GOT3 (cell line): Measurements from ENCODE around the gene C8B.

Experiments
- DNase-seq: peaks from one replicate; lab custom pipeline; 2025; ENCODE audit warnings: mixed read lengths; lab: John Stamatoyannopoulos, UW

The C8B gene

DNA sequence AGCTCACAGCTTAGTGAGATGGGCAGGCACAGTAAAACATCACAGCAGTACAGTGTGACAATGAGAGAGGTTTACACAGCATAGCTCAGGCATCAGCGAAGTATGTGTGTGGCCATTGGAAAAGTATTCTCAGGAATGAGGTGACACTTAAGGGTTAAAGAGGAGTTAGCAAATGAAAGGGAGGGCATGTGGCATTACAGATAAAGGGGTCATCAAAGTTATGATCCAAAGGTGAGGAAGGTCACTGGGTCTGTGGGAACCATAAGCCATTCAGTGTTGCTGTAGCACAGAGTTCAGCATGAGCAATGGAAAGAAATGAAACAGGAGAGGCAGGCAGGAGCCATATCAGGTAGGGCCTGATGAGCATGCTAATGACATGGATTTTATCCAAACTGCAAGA lies 4.5 kb upstream of the C8B start:
- DNase-seq: no peak

DNA sequence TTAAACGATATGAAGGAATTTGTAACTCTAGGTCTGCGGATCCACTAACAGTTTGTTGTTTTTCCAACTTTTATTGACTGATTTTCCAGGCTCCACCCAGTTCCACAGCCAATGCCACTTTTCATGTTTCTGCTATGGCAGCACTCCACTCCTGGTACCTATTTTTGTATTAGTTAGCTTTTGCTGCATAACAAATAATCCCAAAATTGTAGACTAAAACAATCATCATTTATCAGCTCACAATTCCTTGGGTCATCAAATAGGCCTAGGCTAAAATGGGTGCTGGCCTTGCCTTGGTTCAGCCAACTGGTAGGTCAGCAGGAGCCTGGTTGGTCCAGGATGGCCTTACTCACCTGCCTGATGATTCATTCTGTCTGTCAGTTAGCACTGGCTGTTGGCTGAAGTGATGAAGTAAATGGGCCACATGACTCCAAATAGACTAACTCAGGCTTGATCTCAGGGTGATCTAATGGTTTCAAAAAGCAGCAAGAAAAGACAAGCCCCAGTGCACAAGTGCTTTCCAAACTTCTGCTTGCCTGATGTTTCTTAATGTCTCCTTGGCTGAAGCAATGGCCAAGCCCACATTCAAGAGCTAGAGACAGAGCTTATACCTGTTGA lies 3.2 kb upstream of the C8B start:
- DNase-seq: no peak

- DNase-seq: no peak
Observed at GRCh38 chr1:56967900-56968832, 2.4 kb upstream of the C8B start.

DNA sequence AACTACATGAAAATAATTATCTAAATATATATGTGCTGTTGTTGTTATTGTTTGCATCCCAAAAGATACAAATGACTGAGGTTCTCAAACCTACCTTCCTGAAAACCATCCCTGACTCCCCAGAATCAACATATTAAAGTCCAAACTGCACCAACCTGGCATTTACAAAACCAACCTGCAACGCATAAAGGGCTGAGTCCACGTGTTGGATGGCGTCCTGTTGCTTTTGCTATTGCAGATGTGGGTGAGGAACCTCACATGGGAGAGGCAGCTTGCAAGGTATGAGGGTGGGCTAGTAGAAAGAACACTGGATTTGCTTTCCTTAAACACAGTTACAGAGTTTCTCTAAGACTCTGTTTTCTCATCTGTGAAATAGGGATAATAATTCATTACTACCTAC lies 1.5 kb upstream of the C8B start:
- no peak for DNase-seq

DNA sequence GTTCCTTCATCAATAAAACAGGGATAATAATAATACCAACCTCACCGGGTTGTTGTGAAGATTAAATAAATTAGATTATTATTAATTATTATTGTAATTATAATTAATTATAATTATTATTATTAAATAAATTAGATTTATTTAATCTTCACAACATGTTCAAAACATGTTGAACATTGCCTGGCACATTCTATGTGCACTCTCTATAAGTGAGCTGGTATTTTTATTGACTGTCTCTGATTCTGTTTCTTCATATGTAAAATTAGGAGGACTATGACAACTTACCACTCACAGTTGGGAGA lies 834 bp upstream of the C8B start:
- DNase-seq: no peak

DNA sequence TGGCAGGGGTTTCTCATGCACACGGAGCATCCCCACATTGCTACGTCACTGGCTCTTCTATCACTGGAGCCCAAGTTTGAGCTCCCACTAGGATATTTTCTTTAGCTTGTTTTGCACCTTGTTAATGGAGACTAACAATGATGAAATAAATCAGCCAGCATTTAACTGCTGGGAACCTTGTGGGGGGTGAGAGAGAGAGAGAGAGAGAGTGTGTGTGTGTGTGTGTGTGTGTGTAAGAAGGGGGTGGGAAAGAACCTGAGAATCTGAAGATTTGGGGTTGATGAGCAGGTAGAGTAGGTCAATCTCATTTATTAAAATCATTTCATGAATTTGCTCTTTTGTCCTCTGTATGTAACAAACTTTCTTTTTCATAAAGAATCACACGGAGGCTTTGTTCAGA lies 624 bp downstream of the C8B start:
- DNase-seq: no peak

DNA sequence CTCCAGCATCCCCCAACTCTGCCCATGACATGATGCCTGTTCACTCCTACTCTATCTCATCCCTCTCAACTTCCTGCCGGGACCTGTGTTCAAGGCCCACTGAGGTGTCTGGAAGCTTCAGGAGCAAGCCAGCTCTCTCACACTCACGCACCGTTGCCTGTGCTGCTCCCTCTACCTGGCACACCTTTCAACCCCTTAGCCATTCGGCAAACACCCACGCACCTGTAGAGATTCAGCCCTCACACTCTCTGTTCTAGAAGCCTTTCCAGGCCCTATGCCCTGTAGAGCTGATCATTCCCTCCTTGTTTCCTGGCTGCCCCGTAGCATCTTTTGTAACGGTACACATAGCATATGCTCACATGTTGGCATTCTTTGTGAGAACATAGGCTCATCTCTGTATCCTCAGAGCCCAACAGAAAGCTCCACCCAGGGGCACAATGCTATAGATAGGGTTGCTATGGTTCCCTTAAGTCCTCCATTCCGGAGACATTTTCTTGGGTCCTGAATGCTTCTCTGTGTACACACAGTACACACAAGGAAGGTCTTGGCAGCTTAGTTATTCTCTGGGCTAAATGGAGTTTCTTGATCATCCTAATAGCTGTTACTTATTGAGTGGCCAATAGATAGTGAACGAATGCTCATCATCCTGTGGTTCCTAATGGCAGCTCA lies 1.3 kb downstream of the C8B start:
- DNase-seq: no peak

DNA sequence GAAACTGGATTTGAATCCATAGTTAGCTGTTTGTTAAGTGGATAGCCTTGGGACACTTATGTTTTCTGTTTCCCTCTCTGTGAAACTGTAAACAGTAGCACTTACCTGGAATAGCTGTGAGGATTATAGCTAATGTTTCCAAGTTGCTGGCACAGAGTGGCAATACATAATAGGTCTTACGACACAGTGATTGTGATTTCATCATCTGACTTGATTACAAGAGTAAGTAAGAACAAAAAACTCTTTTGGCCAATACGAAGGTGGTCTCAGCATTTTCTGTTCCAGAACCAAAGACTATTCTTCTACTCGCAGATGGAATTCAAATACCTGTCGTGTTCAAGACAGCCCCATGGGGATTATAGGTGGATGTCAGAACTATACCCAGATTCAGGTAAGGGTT lies 2.1 kb downstream of the C8B start:
- DNase-seq: no peak

- DNase-seq: no peak
Observed at GRCh38 chr1:56961426-56961825, 4.4 kb downstream of the C8B start.

DNA sequence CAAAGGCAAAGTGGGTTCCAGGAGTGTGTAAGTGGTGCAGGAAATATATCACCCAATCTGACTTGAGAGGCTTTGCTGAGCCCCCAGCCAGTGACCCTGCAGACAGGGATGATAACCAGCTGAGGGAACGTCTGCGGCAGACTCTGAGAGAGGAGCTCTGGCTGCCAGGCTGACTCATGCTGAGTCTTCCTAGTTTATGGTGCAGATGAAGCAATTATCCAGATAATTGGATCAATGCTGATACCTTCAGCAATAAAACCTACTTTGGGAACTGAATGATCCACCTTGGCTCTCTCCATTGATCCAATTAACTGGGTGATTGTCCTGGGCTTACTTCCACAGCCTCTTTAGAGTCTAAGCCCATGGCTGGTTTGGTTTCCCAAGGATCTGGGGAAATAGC lies 7.3 kb downstream of the C8B start:
- no peak for DNase-seq

DNA sequence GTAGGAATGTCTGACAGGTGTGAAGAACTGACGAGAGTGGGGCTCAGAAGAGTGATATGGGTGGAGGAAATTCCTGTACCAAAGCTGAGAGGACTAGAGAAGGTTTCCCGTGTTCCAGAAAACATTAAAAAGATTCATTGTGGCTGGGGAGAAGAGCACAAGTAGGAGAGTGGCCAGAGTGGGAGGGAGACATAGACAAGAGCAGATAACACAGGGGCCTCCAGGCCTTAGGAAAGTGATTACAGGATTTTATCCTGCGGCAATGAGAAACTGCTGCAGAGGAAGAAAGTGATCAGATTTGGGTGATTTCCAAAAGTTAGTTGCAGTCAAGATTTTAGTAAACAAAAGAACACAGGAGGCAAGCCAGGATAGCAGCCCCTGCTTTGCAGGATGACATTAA lies 7.9 kb downstream of the C8B start:
- no peak for DNase-seq

DNA sequence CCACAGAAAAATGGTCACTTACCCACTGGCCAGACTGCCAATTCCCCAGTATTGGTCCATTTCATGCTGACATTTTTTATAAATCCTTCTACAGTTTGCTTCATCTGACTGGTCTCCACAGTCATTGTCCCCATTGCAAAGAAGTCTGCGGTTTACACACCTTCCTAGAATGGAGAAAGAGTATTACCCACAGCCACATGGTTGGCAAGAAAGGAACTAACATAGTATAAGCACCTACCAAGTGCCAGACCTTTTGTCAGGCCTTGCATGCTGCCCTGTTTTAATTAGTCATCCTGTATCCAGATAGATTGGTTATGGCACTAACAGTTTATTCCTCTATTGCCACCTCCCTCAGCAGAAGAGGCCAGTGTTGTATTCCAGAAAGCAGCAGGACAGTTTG lies 11.2 kb downstream of the C8B start:
- DNase-seq: no peak

DNA sequence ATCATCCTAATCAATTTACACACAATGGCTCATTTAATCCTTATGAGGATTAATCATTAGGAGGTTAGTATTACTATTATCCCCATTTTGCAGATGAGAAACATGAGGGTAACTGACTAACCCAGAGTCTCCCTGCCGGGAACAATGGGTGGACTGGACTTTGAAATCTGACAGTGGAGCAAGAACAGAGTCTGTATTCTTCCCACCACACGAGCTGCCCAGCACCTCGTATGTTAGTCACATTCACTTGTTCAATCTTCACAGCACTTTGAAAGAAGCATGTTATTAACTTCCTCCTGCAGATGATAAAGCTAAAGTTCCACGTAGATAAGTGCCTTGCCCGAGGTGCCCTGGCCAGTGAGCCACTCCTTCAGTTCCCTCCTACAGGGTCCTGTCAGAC lies 12.4 kb downstream of the C8B start:
- DNase-seq: no peak

- DNase-seq: no peak
Observed at GRCh38 chr1:56952501-56952900, 13.3 kb downstream of the C8B start.

GRCh38 chr1:56948403-56949023 lies 17.3 kb downstream of the C8B start:
- no peak for DNase-seq

GRCh38 chr1:56940039-56940438 lies 25.8 kb downstream of the C8B start:
- DNase-seq: no peak

GRCh38 chr1:56939209-56939608 lies 26.6 kb downstream of the C8B start:
- DNase-seq: no peak

DNA sequence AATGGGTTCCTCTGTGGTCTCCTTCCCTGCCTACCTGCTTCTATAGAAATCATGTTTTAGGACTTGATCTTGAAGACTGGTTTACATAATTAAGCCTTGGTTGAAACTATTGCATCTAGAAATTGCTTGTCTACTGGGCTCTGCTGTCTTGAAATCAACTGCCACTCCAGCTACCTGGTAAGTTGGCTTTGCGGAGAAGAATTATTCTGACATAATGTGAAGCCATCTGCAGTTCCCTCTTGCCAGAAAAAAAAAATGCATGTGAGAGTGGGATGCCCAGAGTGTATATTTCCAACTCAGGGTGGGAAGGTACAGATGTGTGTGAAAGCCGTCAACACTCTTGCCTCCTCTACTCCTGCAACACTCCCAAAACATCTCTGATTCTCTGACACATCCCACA lies 27.2 kb downstream of the C8B start:
- DNase-seq: no peak

- no peak for DNase-seq
Observed at GRCh38 chr1:56934430-56935060, 31.3 kb downstream of the C8B start.

DNA sequence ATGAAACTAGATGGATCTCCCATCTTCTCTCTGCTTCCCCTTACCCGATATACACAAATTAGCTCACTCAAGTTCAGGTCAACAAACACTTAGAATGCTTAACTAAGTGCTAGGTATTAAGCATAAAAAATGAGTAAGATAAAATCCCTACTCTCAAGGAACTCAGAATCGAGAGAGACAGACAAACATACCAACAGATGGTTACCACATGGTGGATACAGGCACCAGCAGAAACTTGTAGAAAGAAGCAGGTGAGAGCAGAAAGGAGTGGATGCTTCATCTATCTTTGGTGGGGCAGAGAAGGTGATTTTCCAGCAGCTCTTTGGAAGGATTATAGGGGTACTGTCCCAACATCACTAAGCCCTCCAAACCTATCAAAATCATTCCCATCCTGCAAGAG lies 32.2 kb downstream of the C8B start:
- no peak for DNase-seq

GRCh38 chr1:56933161-56933560 lies 32.7 kb downstream of the C8B start:
- DNase-seq: no peak

DNA sequence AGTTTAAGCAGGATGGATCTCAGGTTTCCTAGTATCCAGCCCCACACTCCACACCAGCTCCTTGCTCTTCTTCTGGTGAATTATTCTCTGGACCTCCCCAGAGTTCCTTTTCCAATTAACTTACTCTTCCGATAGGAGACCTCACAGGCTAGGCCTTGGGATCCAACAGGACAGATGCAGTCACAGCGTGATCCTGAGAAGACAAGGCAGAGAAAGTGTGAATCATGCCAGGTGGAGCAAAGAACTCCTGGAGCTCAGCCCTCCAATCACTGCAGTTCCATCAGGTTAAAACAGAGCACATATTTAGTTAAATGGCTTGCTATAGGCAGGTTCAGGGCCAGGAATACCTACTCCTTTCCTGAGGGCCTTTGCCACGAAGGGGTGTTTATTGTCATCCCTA lies 34.1 kb downstream of the C8B start:
- DNase-seq: no peak
